GM23338 (cell line): Measurements from ENCODE around the gene TMEM169. TPM values are rescaled to one million over a fixed set of nuclear protein-coding genes. Genes with fewer than 3 reads are reported as not detected.

ENCODE experiments used
- ATAC-seq: fragments of 200-7000 bp; cut with Tn5 transposase; 3 replicates; pipeline ENCODE4 v1.9.1; 2020
- DNase-seq: peaks from one replicate; pipeline ENCODE4 v3.0.0-alpha.2; 2015; ENCODE audit warnings: low spot score
- H2AFZ ChIP-seq: fragments of 200-600 bp; sonication (generic); 2 replicates; pipeline ENCODE4 v1.8.0; 2016; ENCODE audit warnings: antibody characterized with exemption, mild to moderate bottlenecking, moderate library complexity
- H3F3A ChIP-seq: fragments of 200-600 bp; sonication (generic); replicated peaks from 2 replicates; pipeline ENCODE4 v1.8.0; 2017; ENCODE audit warnings: antibody characterized with exemption, mixed run types, low read depth
- H3K27ac ChIP-seq: fragments of 200-600 bp; sonication (generic); 2 replicates; pipeline ENCODE4 v1.6.1; 2016; ENCODE audit warnings: low read depth
- H3K27me3 ChIP-seq: fragments of 200-600 bp; sonication (generic); 2 replicates; pipeline ENCODE4 v1.8.0; 2016; ENCODE audit warnings: mild to moderate bottlenecking, mixed run types, moderate library complexity; ENCODE audit not compliant: insufficient read depth
- H3K36me3 ChIP-seq: fragments of 200-600 bp; sonication (generic); 2 replicates; pipeline ENCODE4 v1.8.0; 2016; ENCODE audit warnings: mild to moderate bottlenecking; ENCODE audit not compliant: insufficient read depth
- H3K4me1 ChIP-seq: fragments of 200-600 bp; sonication (generic); 2 replicates; pipeline ENCODE4 v1.8.0; 2016; ENCODE audit warnings: mild to moderate bottlenecking, moderate library complexity; ENCODE audit not compliant: insufficient read depth
- H3K4me2 ChIP-seq: fragments of 200-600 bp; sonication (generic); 2 replicates; pipeline ENCODE4 v1.7.1; 2017; ENCODE audit warnings: mixed run types
- H3K4me3 ChIP-seq: fragments of 200-600 bp; sonication (generic); 2 replicates; pipeline ENCODE4 v1.6.1; 2016; ENCODE audit warnings: mixed run types
- H3K79me2 ChIP-seq: fragments of 200-600 bp; sonication (generic); replicated peaks from 2 replicates; pipeline ENCODE4 v1.8.0; 2017; ENCODE audit warnings: mild to moderate bottlenecking; ENCODE audit not compliant: insufficient read depth
- H3K9me2 ChIP-seq: fragments of 200-600 bp; sonication (generic); 2 replicates; pipeline ENCODE4 v1.8.0; 2017; ENCODE audit not compliant: insufficient read depth
- H4K20me1 ChIP-seq: fragments of 200-600 bp; sonication (generic); replicated peaks from 2 replicates; pipeline ENCODE4 v1.8.0; 2017; ENCODE audit warnings: mild to moderate bottlenecking; ENCODE audit not compliant: insufficient read depth
- H3K27ac Mint-ChIP-seq: 2 replicates; pipeline ENCODE4 v1.8.0; 2020; ENCODE audit warnings: inconsistent platforms, mild to moderate bottlenecking, moderate library complexity, mixed read lengths
- H3K27me3 Mint-ChIP-seq: 3 replicates; pipeline ENCODE4 v1.8.0; 2022; ENCODE audit warnings: low read depth, mild to moderate bottlenecking, moderate library complexity, mixed read lengths, inconsistent platforms; ENCODE audit not compliant: insufficient read depth, poor library complexity
- H3K36me3 Mint-ChIP-seq: 3 replicates; pipeline ENCODE4 v1.8.0; 2021; ENCODE audit warnings: low read depth, mild to moderate bottlenecking, inconsistent platforms, moderate library complexity, mixed read lengths
- H3K4me1 Mint-ChIP-seq: 3 replicates; pipeline ENCODE4 v1.8.0; 2020; ENCODE audit warnings: mild to moderate bottlenecking, inconsistent platforms, mixed read lengths
- H3K4me3 Mint-ChIP-seq: 3 replicates; pipeline ENCODE4 v1.8.0; 2021; ENCODE audit warnings: moderate library complexity, mild to moderate bottlenecking, inconsistent platforms, mixed read lengths
- H3K9me3 Mint-ChIP-seq: 3 replicates; pipeline ENCODE4 v1.8.0; 2020; ENCODE audit warnings: moderate library complexity, mild to moderate bottlenecking, inconsistent platforms, mixed read lengths
- CREB1 ChIP-seq: fragments of 250-450 bp; sonication (Bioruptor Pico); IDR thresholded peaks from 2 replicates; pipeline ENCODE4 v1.5.0; 2020; ENCODE audit warnings: low read depth, mild to moderate bottlenecking, moderate library complexity
- JUNB ChIP-seq: IDR thresholded peaks from one replicate; pipeline ENCODE4 v1.6.1; 2016; ENCODE audit warnings: antibody characterized with exemption; ENCODE audit not compliant: unreplicated experiment
- NANOG ChIP-seq: IDR thresholded peaks from 2 replicates; pipeline ENCODE4 v1.6.1; 2016; ENCODE audit warnings: antibody characterized with exemption, borderline replicate concordance
- POLR2AphosphoS5 ChIP-seq: IDR thresholded peaks from 2 replicates; pipeline ENCODE4 v1.6.1; 2016; ENCODE audit warnings: antibody characterized with exemption, low read depth
- REST ChIP-seq: IDR thresholded peaks from one replicate; pipeline ENCODE4 v1.6.1; 2018; ENCODE audit warnings: antibody characterized with exemption; ENCODE audit not compliant: unreplicated experiment
- STAT1 ChIP-seq: IDR thresholded peaks from one replicate; pipeline ENCODE4 v1.6.1; 2016; ENCODE audit warnings: antibody characterized with exemption; ENCODE audit not compliant: unreplicated experiment
- polyA plus RNA-seq: library from polyadenylated mRNA; unstranded; fragments of >200 nt; fragmentation: Nextera tagmentation; extraction: Ambion mirVana; gene quantifications from 2 replicates; pipeline ENCODE4 v1.2.1, GENCODE V29; 2016
- total RNA-seq: library from RNA; depleted of rRNA; stranded (reverse); fragments of >200 nt; shearing (Covaris generic); gene quantifications from 2 replicates; pipeline ENCODE4 v1.2.3, GENCODE V29; 2014
- TF ChIP-seq, protein P1 (sequence below): fragments of 250-450 bp; sonication (Bioruptor Pico); IDR thresholded peaks from 2 replicates; pipeline ENCODE4 v1.5.0; 2020; ENCODE audit warnings: mild to moderate bottlenecking, moderate library complexity
- TF ChIP-seq, protein P2 (sequence below), 2 experiments: fragments of 200-600 bp in 1 of 2; sonication (generic) in 1 of 2; conservative IDR thresholded peaks; 2 replicates each; pipeline versions ENCODE4 v1.5.1 to v1.6.1; 2016 to 2017; ENCODE audit warnings: antibody characterized with exemption in 2 of 2, low read depth in 2 of 2, mild to moderate bottlenecking in 2 of 2, moderate library complexity in 1 of 2
- TF ChIP-seq, protein P3 (sequence below): IDR thresholded peaks from 2 replicates; pipeline ENCODE4 v1.6.1; 2016; ENCODE audit warnings: antibody characterized with exemption

The TMEM169 gene
- total and polyA plus RNA-seq, 2 experiments from 2014 or later, result 1.4 to 3.9 TPM

GRCh38 chr2:216132585-216132984, 50.9 kb downstream of the TMEM169 start:
- Histone ChIP-seq H3F3A (peaks cover 3% of the 10 kb centered on the region; the same call in 1 of the 2 replicates), H3K4me2 (no peak overlapping the region), H3K27ac (no peak overlapping the region), H3K27me3 (no peaks in the 10 kb centered on the region), H2AFZ (no peak overlapping the region), H3K4me3 (no peak overlapping the region), H3K79me2 (peaks cover 82% of the 10 kb centered on the region), H4K20me1 (peaks cover 55% of the 10 kb centered on the region), H3K9me2 (no peaks in the 10 kb centered on the region), H3K4me1 (no peaks in the 10 kb centered on the region), H3K36me3 (peaks cover 92% of the 10 kb centered on the region)
- Mint-ChIP-seq H3K4me1 (no peaks in the 10 kb centered on the region), H3K27me3 (no peaks in the 10 kb centered on the region), H3K27ac (no peak overlapping the region), H3K36me3 (peaks cover 91% of the 10 kb centered on the region), H3K9me3 (no peaks in the 10 kb centered on the region; the same call in 2 of the 3 replicates), H3K4me3 (no peak overlapping the region)
- TF ChIP-seq CREB1 (CRISPR knock-in tag), result no peak
- TF ChIP-seq JUNB, result no peak
- TF ChIP-seq NANOG, result no peak
- TF ChIP-seq, protein P1, sequence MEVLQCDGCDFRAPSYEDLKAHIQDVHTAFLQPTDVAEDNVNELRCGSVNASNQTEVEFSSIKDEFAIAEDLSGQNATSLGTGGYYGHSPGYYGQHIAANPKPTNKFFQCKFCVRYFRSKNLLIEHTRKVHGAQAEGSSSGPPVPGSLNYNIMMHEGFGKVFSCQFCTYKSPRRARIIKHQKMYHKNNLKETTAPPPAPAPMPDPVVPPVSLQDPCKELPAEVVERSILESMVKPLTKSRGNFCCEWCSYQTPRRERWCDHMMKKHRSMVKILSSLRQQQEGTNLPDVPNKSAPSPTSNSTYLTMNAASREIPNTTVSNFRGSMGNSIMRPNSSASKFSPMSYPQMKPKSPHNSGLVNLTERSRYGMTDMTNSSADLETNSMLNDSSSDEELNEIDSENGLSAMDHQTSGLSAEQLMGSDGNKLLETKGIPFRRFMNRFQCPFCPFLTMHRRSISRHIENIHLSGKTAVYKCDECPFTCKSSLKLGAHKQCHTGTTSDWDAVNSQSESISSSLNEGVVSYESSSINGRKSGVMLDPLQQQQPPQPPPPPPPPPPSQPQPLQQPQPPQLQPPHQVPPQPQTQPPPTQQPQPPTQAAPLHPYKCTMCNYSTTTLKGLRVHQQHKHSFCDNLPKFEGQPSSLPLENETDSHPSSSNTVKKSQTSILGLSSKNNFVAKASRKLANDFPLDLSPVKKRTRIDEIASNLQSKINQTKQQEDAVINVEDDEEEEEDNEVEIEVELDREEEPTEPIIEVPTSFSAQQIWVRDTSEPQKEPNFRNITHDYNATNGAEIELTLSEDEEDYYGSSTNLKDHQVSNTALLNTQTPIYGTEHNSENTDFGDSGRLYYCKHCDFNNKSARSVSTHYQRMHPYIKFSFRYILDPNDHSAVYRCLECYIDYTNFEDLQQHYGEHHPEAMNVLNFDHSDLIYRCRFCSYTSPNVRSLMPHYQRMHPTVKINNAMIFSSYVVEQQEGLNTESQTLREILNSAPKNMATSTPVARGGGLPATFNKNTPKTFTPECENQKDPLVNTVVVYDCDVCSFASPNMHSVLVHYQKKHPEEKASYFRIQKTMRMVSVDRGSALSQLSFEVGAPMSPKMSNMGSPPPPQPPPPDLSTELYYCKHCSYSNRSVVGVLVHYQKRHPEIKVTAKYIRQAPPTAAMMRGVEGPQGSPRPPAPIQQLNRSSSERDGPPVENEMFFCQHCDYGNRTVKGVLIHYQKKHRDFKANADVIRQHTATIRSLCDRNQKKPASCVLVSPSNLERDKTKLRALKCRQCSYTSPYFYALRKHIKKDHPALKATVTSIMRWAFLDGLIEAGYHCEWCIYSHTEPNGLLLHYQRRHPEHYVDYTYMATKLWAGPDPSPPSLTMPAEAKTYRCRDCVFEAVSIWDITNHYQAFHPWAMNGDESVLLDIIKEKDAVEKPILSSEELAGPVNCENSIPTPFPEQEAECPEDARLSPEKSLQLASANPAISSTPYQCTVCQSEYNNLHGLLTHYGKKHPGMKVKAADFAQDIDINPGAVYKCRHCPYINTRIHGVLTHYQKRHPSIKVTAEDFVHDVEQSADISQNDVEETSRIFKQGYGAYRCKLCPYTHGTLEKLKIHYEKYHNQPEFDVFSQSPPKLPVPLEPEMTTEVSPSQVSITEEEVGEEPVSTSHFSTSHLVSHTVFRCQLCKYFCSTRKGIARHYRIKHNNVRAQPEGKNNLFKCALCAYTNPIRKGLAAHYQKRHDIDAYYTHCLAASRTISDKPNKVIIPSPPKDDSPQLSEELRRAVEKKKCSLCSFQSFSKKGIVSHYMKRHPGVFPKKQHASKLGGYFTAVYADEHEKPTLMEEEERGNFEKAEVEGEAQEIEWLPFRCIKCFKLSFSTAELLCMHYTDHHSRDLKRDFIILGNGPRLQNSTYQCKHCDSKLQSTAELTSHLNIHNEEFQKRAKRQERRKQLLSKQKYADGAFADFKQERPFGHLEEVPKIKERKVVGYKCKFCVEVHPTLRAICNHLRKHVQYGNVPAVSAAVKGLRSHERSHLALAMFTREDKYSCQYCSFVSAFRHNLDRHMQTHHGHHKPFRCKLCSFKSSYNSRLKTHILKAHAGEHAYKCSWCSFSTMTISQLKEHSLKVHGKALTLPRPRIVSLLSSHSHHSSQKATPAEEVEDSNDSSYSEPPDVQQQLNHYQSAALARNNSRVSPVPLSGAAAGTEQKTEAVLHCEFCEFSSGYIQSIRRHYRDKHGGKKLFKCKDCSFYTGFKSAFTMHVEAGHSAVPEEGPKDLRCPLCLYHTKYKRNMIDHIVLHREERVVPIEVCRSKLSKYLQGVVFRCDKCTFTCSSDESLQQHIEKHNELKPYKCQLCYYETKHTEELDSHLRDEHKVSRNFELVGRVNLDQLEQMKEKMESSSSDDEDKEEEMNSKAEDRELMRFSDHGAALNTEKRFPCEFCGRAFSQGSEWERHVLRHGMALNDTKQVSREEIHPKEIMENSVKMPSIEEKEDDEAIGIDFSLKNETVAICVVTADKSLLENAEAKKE (CRISPR knock-in tag), result no peak
- TF ChIP-seq, protein P2, sequence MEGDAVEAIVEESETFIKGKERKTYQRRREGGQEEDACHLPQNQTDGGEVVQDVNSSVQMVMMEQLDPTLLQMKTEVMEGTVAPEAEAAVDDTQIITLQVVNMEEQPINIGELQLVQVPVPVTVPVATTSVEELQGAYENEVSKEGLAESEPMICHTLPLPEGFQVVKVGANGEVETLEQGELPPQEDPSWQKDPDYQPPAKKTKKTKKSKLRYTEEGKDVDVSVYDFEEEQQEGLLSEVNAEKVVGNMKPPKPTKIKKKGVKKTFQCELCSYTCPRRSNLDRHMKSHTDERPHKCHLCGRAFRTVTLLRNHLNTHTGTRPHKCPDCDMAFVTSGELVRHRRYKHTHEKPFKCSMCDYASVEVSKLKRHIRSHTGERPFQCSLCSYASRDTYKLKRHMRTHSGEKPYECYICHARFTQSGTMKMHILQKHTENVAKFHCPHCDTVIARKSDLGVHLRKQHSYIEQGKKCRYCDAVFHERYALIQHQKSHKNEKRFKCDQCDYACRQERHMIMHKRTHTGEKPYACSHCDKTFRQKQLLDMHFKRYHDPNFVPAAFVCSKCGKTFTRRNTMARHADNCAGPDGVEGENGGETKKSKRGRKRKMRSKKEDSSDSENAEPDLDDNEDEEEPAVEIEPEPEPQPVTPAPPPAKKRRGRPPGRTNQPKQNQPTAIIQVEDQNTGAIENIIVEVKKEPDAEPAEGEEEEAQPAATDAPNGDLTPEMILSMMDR (conservative IDR thresholded peaks at IDR 0.05; ENCODE audit: low read depth in 2 of 2), result no peak
- TF ChIP-seq, protein P3, sequence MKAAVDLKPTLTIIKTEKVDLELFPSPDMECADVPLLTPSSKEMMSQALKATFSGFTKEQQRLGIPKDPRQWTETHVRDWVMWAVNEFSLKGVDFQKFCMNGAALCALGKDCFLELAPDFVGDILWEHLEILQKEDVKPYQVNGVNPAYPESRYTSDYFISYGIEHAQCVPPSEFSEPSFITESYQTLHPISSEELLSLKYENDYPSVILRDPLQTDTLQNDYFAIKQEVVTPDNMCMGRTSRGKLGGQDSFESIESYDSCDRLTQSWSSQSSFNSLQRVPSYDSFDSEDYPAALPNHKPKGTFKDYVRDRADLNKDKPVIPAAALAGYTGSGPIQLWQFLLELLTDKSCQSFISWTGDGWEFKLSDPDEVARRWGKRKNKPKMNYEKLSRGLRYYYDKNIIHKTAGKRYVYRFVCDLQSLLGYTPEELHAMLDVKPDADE, result no peak
- no peak for TF ChIP-seq REST
- no peak for TF ChIP-seq POLR2AphosphoS5
- no peak for TF ChIP-seq STAT1
- DNase-seq (no peak), ATAC-seq (no peak)
